ENCODE results near the gene TEX28. TPM values are rescaled to one million over a fixed set of nuclear protein-coding genes. Genes with fewer than 3 reads are reported as not detected.
A peak's percentile ranks its signal among the peaks of the same experiment; 100 is the strongest.
"Not testable (repeated sequence)": the region's sequence is repeated elsewhere in the genome, so short reads cannot be mapped to it uniquely, and the experiment has no call there.

Gene TEX28, protein sequence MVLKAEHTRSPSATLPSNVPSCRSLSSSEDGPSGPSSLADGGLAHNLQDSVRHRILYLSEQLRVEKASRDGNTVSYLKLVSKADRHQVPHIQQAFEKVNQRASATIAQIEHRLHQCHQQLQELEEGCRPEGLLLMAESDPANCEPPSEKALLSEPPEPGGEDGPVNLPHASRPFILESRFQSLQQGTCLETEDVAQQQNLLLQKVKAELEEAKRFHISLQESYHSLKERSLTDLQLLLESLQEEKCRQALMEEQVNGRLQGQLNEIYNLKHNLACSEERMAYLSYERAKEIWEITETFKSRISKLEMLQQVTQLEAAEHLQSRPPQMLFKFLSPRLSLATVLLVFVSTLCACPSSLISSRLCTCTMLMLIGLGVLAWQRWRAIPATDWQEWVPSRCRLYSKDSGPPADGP
- not detected in 2 replicates for total RNA-seq (2014; rRNA removed; shearing (Covaris generic); ENCODE audit: low replicate concordance)

DNA sequence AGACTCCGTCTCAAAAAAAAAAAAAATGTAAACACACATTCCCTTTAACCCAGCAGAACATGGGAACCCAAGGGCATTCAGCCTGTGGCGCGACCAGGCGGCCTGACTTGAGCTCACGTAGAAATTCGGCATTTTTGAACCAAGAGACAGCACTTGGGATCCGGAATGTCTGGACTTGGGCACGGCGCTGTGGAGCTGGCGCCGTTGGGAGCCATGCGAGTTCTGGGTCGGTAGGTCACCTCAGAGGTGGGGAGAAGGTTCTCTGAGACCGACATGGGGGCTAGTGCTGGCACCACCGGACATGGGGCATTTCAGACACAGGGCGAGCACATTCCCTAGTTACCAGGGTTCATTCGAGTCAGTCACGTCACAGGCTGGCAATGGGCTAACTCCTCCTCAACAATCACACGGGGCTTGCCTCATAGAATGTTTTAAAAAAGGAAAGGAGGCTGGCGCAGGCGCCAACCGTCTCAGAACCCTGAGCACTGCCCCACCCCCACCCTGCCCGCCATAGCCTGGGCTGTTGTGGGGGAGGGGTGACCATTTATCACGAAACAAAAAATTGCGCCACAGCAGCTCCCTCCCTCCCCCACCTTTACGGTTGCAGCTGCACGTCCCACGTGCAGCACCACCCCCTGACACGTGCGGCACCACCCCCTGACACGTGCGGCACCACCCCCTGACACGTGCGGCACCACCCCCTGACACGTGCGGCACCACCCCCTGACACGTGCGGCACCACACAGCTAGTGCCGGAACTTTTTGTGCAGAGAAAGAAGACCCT, at the start of gene TEX28:
TSS of gene TEX28 (minus strand) at position 334 of the 784 bp plus-strand sequence. CDS start 3,007 bp downstream, outside the sequence.
- no peak for DNase-seq (ENCODE audit: low read depth)
- in situ Hi-C loops (cut with HindIII; ENCODE audit: low pct_unique_long_range_greater_than_20kb, low sequenced_read_pairs) = no loop called here

DNA sequence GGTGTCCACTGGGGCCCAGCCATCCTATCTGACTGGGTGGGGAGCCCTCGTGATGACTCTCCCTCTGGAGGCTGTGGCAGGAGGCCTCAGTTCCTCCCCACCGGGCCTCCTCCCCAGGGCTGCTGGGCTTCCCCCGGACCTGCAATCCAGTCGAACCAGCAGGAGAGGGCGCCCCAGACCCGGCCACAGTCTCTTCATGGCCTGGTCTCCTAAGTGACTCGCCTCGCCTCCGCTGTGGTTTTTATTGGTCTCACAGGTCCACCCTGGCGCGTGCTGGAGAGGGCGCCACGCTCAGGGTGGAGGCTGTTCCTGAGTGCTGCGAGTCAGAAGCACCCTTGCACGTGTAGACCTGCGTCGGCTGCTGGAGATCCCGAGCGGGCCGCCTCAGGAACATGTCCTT, 48.7 kb upstream of the TEX28 start:
- DNase-seq (ENCODE audit: low read depth); in situ Hi-C loops (cut with HindIII; ENCODE audit: low pct_unique_long_range_greater_than_20kb, low sequenced_read_pairs): not testable (repeated sequence)

DNA sequence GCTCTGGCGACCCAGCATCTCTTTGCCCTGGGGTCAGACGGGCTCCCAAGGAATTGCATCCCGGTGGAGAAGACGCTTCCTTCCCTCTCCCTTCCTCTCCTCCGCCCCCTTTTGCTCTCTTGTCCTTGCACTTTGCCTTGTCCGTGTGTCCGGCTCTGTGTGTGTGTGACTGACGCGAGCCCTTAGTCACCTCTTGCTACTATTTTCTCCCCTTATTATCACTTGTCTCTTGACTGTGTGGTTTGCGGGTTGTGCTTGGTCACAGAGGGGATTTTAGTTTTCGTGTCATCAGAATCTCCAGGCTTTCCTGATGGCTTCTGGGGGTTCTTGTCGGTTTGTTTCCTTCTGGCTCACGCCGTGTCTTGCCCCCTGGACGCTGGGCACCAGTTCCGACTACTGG, 48.1 kb upstream of the TEX28 start:
- DNase-seq (ENCODE audit: low read depth); in situ Hi-C loops (cut with HindIII; ENCODE audit: low pct_unique_long_range_greater_than_20kb, low sequenced_read_pairs): not testable (repeated sequence)

DNA sequence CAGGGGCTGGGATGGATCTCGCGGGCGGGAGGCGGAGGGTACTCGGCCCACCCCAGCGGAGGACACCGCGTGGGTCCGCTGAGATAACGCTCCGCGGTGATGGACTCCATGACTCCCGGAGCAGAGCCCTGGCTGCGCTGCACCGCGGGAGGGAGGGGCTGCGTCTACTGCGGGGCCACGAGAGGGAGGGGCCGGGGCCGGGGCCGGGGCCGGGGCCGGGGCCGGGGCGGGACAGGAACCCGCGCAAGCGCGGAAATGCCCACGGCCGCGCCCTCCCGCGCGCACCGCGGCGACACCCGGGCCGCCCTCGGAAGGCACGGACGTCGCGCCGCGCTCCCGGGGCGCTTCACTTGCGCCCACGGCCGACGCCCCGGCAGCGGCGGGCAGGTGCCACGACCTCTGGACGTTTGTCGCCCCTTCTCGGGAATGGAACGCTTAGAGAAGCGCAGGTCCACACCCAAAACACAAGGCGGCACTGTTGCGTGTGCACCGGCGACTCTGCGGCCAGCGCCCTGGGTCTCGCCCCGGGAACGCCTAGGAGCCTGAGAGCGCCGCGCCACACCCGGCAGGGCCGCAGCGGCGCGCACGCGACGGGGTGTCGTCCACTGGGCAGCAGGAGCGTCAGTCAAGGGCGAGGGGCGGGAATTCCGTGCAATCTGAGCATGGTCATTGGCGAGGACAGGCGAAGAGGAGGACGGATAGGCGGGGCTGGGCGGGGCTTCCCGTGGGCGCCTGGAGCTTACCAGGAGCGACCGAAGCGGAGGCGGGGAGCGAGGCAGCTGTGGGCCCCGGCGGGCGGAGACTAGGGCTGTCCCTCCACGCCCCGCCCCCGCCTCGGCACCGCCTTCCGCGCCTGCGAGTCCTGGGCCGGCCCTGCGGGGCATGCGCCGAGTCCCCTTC, 46.7 kb upstream of the TEX28 start:
- in situ Hi-C loops (cut with HindIII; ENCODE audit: low pct_unique_long_range_greater_than_20kb, low sequenced_read_pairs); DNase-seq (ENCODE audit: low read depth): not testable (repeated sequence)

DNA sequence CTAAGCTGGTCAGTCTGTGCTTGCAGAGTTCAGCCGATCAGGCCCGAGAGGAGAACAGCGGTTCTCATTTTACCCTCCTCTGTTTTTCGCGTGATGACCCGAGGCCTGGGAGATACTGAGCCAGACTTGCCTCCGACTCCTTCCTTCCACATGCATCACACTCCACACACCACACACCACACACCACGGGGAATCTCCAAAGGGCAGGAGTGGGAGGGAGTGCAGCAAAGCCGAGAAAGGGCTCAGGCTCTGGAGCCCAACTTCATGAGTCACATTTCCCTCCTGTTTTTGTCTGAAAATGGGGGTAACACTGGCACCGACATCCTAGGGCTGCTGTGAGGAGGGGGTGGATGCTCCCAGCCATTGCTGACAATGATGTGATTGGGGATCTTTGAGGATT, 39.6 kb upstream of the TEX28 start:
- no peak for DNase-seq (ENCODE audit: low read depth)
- in situ Hi-C loops (cut with HindIII; ENCODE audit: low pct_unique_long_range_greater_than_20kb, low sequenced_read_pairs) = no loop called here

DNA sequence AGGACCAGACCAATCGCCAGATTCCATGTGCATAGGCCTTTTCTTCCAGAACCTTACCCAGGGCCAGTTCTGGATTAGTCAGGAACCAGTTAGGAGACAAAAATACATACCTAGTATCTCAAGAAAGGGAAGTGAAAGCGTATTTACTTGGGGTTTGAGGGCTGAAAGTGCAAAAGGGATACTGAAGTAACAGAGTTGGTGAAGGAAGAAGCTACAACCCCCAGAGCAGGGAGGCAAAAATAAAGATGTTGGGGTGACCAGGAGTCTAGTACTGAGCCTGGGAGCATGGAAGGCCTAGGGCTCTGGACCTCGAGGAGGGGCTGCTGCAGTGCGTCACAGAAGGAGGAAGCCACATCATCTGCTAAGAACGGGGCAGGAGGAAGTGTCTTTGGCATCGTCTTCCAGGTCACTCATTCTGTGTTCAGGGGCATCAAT, 38.9 kb upstream of the TEX28 start:
- DNase-seq (ENCODE audit: low read depth) = no peak
- in situ Hi-C loops (cut with HindIII; ENCODE audit: low pct_unique_long_range_greater_than_20kb, low sequenced_read_pairs) = no loop called here

DNA sequence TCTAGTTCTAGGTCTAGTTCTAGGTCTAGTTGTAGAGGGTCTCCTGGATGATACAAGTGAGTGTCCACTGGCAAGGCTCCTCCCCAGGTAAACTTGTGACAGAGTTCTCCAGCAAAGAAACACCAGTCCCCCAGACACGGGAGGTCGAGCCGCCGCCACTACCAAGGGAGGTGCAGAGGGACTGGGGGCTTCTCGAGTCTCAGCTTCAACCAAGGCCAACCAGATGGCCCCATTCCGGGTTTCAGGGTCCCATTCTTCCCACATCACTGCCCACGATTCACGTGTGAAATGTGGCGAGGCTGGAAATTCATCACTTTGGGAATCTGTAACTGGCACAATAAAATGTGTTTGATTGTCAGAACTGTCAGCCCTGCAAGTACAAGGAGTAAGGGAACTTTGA, 38.2 kb upstream of the TEX28 start:
- in situ Hi-C loops (cut with HindIII; ENCODE audit: low pct_unique_long_range_greater_than_20kb, low sequenced_read_pairs) = no loop called here
- DNase-seq (ENCODE audit: low read depth) = no peak

DNA sequence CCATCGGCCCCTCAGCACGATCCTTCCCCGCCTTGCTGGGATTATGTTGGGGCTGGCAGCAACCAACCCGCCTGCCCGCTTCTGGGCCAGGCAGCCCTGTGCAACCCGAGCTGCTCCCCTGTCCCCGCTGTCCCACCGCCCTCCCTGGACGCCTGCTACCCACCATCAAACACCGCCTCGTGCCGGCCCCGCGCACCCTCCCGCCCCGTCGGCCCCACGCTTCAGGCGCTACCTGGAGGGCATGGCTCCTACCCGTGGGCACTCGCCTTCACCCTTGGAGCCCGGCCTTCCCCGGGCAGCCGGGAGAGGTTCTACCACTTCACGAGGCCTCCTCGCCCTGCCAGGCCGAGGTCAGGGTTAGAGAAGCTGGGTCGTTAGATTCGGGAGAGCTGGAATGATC, 37.6 kb upstream of the TEX28 start:
- in situ Hi-C loops (cut with HindIII; ENCODE audit: low pct_unique_long_range_greater_than_20kb, low sequenced_read_pairs) = no loop called here
- no peak for DNase-seq (ENCODE audit: low read depth)

DNA sequence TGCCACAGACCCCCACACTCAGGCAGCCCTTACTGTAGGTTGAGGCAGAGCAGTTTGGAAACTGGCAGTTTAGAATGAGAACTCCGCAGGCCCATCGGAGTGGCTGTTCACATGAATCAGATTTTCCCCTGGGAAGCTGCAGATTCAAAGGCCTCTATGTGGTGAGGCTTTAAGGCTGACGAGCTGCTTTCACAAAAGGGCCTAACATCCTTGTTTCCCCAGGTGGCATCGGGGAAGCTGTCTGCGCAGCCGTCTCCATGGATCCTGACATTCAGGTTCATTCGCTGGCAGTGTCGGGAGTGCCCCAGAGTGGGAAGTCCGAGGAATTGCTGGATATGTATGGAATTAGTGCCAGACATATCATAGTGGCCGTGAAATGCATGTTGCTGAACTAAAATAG, 34.4 kb upstream of the TEX28 start:
- in situ Hi-C loops (cut with HindIII; ENCODE audit: low pct_unique_long_range_greater_than_20kb, low sequenced_read_pairs) = no loop called here
- DNase-seq (ENCODE audit: low read depth) = no peak

DNA sequence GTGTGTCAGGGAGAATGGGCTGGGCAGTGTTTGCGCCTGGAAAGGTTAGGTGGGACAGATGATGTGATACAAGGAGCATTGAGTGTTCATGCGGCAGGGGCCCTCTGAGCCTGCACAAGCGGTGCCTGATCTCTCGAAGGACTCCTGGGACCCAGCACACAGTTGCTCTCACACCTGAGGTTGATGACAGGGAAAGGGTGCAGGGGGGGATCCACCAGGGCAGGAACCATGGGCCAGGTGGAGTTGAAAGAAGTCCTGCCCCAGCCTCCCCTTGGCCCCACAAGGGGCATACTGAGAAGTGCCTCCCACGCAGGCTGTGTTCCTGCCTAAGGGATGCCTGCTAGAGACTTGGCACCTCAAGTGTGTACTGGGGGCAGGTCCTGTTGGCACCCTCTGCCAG, 33.7 kb upstream of the TEX28 start:
- DNase-seq (ENCODE audit: low read depth) = no peak
- in situ Hi-C loops (cut with HindIII; ENCODE audit: low pct_unique_long_range_greater_than_20kb, low sequenced_read_pairs) = no loop called here

DNA sequence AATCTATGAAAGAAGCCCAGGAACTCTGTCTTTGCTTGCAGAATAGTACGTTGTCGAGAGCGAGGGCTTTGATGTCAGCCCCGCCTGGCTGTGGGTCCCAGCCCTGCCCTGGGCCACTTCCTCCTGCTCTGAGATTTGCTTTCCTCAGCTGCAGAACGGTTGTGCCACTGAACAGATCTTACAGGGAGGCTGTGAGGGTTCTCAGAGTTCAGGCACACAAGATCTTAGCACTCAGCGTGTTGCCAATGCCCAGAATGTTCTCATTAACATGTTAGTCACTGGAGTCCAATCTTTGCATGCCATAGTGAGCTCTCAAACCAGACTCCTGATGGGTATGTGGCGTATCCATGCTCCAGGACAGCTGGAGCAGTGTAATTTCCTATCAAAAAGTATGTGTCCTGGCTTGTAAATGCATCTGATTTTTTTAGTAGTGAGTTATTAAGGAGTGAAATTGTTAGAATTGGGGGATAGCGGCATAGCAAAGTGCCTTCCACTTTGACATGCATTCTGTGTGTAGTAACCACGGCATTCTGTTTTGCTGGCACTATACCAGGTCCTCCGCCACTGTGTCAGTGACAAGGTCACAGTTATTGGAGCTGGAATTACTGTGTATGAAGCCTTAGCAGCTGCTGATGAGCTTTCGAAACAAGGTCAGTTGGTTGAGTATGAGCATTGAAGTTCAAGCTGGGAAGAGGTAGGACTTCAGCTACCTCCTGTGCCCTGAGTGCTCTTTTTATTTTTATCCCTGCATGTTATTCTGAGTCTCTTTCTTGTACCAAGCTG, 32.3 kb upstream of the TEX28 start:
- no peak for DNase-seq (ENCODE audit: low read depth)
- in situ Hi-C loops (cut with HindIII; ENCODE audit: low pct_unique_long_range_greater_than_20kb, low sequenced_read_pairs) = no loop called here

DNA sequence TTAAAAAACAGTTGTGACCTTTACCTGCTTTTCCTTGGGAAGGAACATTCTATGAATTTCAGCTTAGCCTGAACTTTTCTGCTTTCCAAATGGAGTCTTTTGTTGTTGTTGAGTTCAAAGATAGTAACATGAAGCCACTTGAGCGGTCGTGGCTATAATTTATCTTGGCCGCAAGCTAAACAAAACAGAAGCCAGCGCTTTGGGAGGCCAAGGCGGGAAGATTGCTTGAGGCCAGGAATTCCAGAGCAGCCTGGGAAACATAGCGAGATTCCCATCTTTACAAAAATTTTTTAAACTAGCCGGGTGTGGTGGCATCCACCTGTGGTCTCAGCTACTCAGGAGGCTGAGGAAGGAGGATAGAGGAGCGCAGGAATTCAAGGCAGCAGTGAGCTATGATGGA, 30.6 kb upstream of the TEX28 start:
- in situ Hi-C loops (cut with HindIII; ENCODE audit: low pct_unique_long_range_greater_than_20kb, low sequenced_read_pairs) = no loop called here
- peak; percentile 61 for DNase-seq (ENCODE audit: low read depth)

DNA sequence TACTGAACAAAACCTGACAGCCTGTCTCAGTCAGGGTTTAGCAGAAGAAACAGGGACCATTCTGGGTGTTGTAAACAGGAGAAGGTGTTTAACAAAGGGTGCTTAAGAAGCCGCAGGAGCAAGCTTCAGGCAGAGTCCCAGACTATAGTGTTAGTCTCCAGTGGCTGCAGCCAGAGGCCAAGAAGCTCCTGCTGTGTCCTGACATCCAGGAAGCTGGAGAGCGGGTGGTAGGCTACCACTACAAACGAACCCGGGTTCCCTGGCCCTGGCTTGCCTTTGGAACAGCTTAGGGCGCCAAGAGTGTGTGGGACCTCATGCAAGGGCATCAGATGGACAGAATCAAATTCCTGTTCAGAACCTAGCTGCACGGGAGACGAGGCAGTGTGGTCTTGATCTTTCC, 28.6 kb upstream of the TEX28 start:
- no peak for DNase-seq (ENCODE audit: low read depth)
- in situ Hi-C loops (cut with HindIII; ENCODE audit: low pct_unique_long_range_greater_than_20kb, low sequenced_read_pairs) = no loop called here

DNA sequence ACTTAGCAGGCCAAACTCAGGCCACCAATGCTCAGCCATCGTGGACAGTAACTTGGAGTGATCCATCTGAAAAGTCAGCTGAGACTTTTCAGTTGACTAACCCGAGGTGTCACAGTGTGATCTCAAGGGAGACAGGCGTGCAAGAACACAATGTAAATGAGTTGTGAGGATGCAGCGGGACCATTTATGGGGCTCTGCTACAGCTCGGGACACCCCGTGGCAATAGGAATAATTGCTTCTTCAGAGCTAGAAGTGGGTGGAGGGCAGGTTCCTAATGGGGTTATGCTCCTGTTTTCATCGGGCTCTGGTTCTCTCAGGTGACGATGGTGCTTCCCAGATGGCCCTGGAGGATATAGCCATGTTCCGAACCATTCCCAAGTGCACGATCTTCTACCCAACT, 28.0 kb upstream of the TEX28 start:
- in situ Hi-C loops (cut with HindIII; ENCODE audit: low pct_unique_long_range_greater_than_20kb, low sequenced_read_pairs) = no loop called here
- DNase-seq (ENCODE audit: low read depth) = no peak

DNA sequence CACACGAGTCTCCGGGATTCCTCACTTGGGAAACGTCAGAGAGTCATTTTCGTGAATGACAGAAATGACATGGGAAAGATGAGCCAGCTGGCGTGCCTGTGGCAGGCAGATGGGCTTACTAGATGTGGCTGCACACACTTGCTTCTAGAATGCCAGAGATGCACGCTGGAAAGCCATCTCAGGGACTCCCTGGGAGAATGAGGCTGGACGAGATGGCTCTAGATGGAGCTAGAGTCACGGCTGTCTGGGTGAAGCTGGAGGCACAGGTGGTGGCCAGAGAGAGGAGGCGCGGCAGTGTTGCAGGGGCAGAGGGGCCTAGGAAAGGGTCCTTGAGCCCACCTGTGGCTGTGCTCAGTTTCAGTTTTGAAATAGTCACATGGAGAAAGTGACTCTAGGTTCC, 26.7 kb upstream of the TEX28 start:
- no peak for DNase-seq (ENCODE audit: low read depth)

DNA sequence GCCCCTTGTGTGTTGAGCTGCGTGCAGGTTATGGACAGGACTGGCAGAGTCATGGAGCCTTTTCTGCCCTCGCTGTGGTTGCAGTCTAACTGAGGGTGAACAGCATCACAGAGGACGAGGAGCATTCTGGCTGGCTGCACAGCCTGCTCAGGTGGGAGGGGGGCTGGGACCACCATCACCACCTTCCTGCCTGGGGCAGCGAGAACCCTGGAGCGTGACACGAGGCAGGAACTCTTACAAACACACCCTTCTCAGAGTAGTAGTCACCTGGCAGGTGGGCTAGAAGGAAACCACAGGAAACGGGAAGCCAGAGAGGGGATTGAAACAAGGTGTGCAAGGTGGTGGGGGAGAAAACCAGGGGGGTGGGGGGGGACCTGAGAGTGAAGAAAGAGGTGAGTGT, 26.2 kb upstream of the TEX28 start:
- DNase-seq (ENCODE audit: low read depth) = no peak
- in situ Hi-C loops (cut with HindIII; ENCODE audit: low pct_unique_long_range_greater_than_20kb, low sequenced_read_pairs) = no loop called here

More for the DNA sequence above, 26.7 kb upstream of the TEX28 start:
- in situ Hi-C loops (cut with HindIII; ENCODE audit: low pct_unique_long_range_greater_than_20kb, low sequenced_read_pairs) = no loop called here

DNA sequence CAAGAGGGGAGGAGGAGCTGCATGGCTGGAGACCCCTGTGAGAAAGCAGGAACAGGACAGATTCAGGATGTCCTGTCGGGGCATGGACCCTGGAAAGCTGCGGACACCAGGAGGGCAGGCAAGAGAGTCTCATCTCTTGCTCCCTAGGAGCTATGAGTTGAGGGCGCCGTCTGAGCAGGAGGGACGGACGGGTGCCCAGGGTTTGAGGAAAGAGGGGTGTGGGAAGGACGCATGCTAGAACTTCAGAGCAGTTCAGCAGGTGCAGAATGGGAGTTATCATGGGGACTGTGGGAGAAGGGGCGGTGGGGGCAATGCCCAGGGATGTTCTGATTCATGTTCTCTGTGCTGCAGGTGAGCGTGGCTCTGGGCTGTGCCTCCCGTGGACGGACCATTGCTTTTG, 25.5 kb upstream of the TEX28 start:
- in situ Hi-C loops (cut with HindIII; ENCODE audit: low pct_unique_long_range_greater_than_20kb, low sequenced_read_pairs) = no loop called here
- no peak for DNase-seq (ENCODE audit: low read depth)

Measured in Caki2 (cell line).